ENCODE data around the gene FRAT1. TPM values are rescaled to one million over a fixed set of nuclear protein-coding genes. Genes with fewer than 3 reads are reported as not detected.
A peak's percentile ranks its signal among the peaks of the same experiment; 100 is the strongest.

Gene FRAT1
- total RNA-seq, 1 donor from 2014 or later: 5.4 TPM

- intact Hi-C loops (cut with DNase I): loop anchor here (5.0 kb wide), 1 partner anchor 74 kb away; no protein-coding TSS in a partner anchor
- ATAC-seq (no peak), DNase-seq (ENCODE audit: missing footprints) (no peak)
Observed at GRCh38 chr10:97356318-97356914, 37.3 kb downstream of the FRAT1 start.

- ATAC-seq (no peak), DNase-seq (ENCODE audit: missing footprints) (no peak)
- intact Hi-C loops (cut with DNase I): loop anchor here (5.0 kb wide), 1 partner anchor 75 kb away; no protein-coding TSS in a partner anchor
Observed at GRCh38 chr10:97356918-97357317, 37.8 kb downstream of the FRAT1 start.

- ATAC-seq (no peak), DNase-seq (ENCODE audit: missing footprints) (no peak)
- intact Hi-C loops (cut with DNase I): loop anchor here (5.0 kb wide), 1 partner anchor 76 kb away; no protein-coding TSS in a partner anchor
Observed at GRCh38 chr10:97358349-97358748, 39.3 kb downstream of the FRAT1 start.

- ATAC-seq (no peak), DNase-seq (ENCODE audit: missing footprints) (no peak)
- intact Hi-C loops (cut with DNase I): loop anchor here (5.0 kb wide), 1 partner anchor 76 kb away; no protein-coding TSS in a partner anchor
Observed at GRCh38 chr10:97358781-97359180, 39.7 kb downstream of the FRAT1 start.

GRCh38 chr10:97360705-97361536, 41.9 kb downstream of the FRAT1 start:
- ATAC-seq: no peak
- intact Hi-C loops (cut with DNase I): no loop called here
- DNase-seq (ENCODE audit: missing footprints): no peak

GRCh38 chr10:97361537-97361901, 42.4 kb downstream of the FRAT1 start:
- intact Hi-C loops (cut with DNase I): no loop called here
- ATAC-seq (no peak), DNase-seq (ENCODE audit: missing footprints) (no peak)

- DNase-seq (ENCODE audit: missing footprints) (no peak), ATAC-seq (no peak)
- intact Hi-C loops (cut with DNase I): no loop called here
Observed at GRCh38 chr10:97362310-97363033, 43.4 kb downstream of the FRAT1 start.

GRCh38 chr10:97363071-97363470, 44.0 kb downstream of the FRAT1 start:
- ATAC-seq (no peak), DNase-seq (ENCODE audit: missing footprints) (no peak)
- intact Hi-C loops (cut with DNase I): no loop called here

GRCh38 chr10:97365761-97366351, 46.8 kb downstream of the FRAT1 start:
- intact Hi-C loops (cut with DNase I): no loop called here
- peak; percentile 66 for ATAC-seq
- peak; percentile 72 for DNase-seq (ENCODE audit: missing footprints)

- ATAC-seq: no peak
- intact Hi-C loops (cut with DNase I): no loop called here
- DNase-seq (ENCODE audit: missing footprints): no peak
Observed at GRCh38 chr10:97366572-97366971, 47.5 kb downstream of the FRAT1 start.

- no peak for DNase-seq (ENCODE audit: missing footprints)
Observed at GRCh38 chr10:97367126-97367649, 48.1 kb downstream of the FRAT1 start.

More at GRCh38 chr10:97367126-97367649, 48.1 kb downstream of the FRAT1 start:
- intact Hi-C loops (cut with DNase I): no loop called here
- ATAC-seq: no peak

Other genes starting within 250 kb of the FRAT1 start
- gene SLIT1, start 133.3 kb upstream of the FRAT1 start, total RNA-seq: 0.08 TPM
- gene ARHGAP19, start 26.6 kb upstream of the FRAT1 start, total RNA-seq: 5.6 TPM
- gene FRAT2, start 15.5 kb downstream of the FRAT1 start, total RNA-seq: 9.1 TPM
- 13.8 TPM for gene RRP12, start 82.1 kb downstream of the FRAT1 start, total RNA-seq
- gene PGAM1, start 106.9 kb downstream of the FRAT1 start, total RNA-seq: 220 TPM
- gene EXOSC1, start 126.7 kb downstream of the FRAT1 start, total RNA-seq: 18.2 TPM
- 19.1 TPM for gene ZDHHC16, start 126.9 kb downstream of the FRAT1 start, total RNA-seq
- 37.7 TPM for gene MMS19, start 179.2 kb downstream of the FRAT1 start, total RNA-seq
- gene UBTD1, start 179.7 kb downstream of the FRAT1 start, total RNA-seq: 26.6 TPM